ENCODE measurements around the gene TNFRSF4. TPM values are rescaled to one million over a fixed set of nuclear protein-coding genes. Genes with fewer than 3 reads are reported as not detected.

The TNFRSF4 gene
- total RNA-seq, 1 donor from 2014 or later = 0.19 TPM

GRCh38 chr1:1244192-1244811, 30.3 kb upstream of the TNFRSF4 start:
- Mint-ChIP-seq H3K4me3 (ENCODE audit: unreplicated experiment) (no peak overlapping the region), H3K27me3 (ENCODE audit: unreplicated experiment) (no peaks in the 10 kb centered on the region), H3K36me3 (ENCODE audit: unreplicated experiment) (no peaks in the 10 kb centered on the region), H3K27ac (ENCODE audit: unreplicated experiment) (no peak overlapping the region), H3K9me3 (ENCODE audit: unreplicated experiment) (no peaks in the 10 kb centered on the region), H3K4me1 (ENCODE audit: unreplicated experiment) (peaks cover 8% of the 10 kb centered on the region)
- no peak for DNase-seq (ENCODE audit: extremely low spot score, unreplicated experiment)
- TF ChIP-seq, protein P1, sequence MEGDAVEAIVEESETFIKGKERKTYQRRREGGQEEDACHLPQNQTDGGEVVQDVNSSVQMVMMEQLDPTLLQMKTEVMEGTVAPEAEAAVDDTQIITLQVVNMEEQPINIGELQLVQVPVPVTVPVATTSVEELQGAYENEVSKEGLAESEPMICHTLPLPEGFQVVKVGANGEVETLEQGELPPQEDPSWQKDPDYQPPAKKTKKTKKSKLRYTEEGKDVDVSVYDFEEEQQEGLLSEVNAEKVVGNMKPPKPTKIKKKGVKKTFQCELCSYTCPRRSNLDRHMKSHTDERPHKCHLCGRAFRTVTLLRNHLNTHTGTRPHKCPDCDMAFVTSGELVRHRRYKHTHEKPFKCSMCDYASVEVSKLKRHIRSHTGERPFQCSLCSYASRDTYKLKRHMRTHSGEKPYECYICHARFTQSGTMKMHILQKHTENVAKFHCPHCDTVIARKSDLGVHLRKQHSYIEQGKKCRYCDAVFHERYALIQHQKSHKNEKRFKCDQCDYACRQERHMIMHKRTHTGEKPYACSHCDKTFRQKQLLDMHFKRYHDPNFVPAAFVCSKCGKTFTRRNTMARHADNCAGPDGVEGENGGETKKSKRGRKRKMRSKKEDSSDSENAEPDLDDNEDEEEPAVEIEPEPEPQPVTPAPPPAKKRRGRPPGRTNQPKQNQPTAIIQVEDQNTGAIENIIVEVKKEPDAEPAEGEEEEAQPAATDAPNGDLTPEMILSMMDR (IDR thresholded peaks at IDR 0.05) = no peak

- no peaks in the 10 kb centered on the region for H3K36me3 Mint-ChIP-seq (ENCODE audit: unreplicated experiment)
- H3K27ac Mint-ChIP-seq (ENCODE audit: unreplicated experiment) = no peak overlapping the region
Measured at GRCh38 chr1:1243807-1244191, 29.8 kb upstream of the TNFRSF4 start.

DNA sequence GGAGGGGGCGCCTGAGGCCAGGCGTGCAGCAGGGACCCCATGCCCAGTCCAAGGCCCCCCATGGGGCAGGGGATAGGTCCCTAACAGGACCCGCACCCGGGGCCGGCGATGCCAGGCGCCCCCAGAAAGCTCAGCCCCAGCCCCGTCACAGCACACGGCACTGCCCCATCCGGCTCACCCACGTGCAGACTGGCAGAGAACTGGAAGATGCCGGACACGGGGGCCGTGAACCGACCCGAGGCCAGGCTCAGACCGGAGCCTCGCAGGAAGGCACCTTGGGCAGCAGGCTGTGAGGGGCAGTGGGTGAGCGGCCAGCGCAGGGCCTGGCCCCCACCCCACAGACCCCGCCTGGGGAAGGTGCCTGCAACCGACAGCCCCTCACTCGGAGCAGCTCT, 29.3 kb upstream of the TNFRSF4 start:
- Mint-ChIP-seq H3K27me3 (ENCODE audit: unreplicated experiment) (no peaks in the 10 kb centered on the region), H3K27ac (ENCODE audit: unreplicated experiment) (no peak overlapping the region), H3K4me3 (ENCODE audit: unreplicated experiment) (no peak overlapping the region), H3K36me3 (ENCODE audit: unreplicated experiment) (no peaks in the 10 kb centered on the region), H3K9me3 (ENCODE audit: unreplicated experiment) (no peaks in the 10 kb centered on the region), H3K4me1 (ENCODE audit: unreplicated experiment) (peaks cover 12% of the 10 kb centered on the region)
- DNase-seq (ENCODE audit: extremely low spot score, unreplicated experiment) = no peak
- TF ChIP-seq, protein P1 (IDR thresholded peaks at IDR 0.05) = no peak

More at GRCh38 chr1:1243807-1244191, 29.8 kb upstream of the TNFRSF4 start:
- Mint-ChIP-seq H3K9me3 (ENCODE audit: unreplicated experiment) (no peaks in the 10 kb centered on the region), H3K4me1 (ENCODE audit: unreplicated experiment) (peaks cover 11% of the 10 kb centered on the region), H3K27me3 (ENCODE audit: unreplicated experiment) (no peaks in the 10 kb centered on the region), H3K4me3 (ENCODE audit: unreplicated experiment) (no peak overlapping the region)
- DNase-seq (ENCODE audit: extremely low spot score, unreplicated experiment) = no peak
- TF ChIP-seq, protein P1 (IDR thresholded peaks at IDR 0.05) = no peak

- H3K36me3 Mint-ChIP-seq (ENCODE audit: unreplicated experiment) = no peaks in the 10 kb centered on the region
Measured at GRCh38 chr1:1242461-1243265, 28.7 kb upstream of the TNFRSF4 start.

More at GRCh38 chr1:1242461-1243265, 28.7 kb upstream of the TNFRSF4 start:
- Mint-ChIP-seq H3K4me3 (ENCODE audit: unreplicated experiment) (no peak overlapping the region), H3K9me3 (ENCODE audit: unreplicated experiment) (no peaks in the 10 kb centered on the region), H3K27me3 (ENCODE audit: unreplicated experiment) (no peaks in the 10 kb centered on the region), H3K4me1 (ENCODE audit: unreplicated experiment) (peaks cover 14% of the 10 kb centered on the region), H3K27ac (ENCODE audit: unreplicated experiment) (no peak overlapping the region)
- TF ChIP-seq, protein P1 (IDR thresholded peaks at IDR 0.05) = no peak
- DNase-seq (ENCODE audit: extremely low spot score, unreplicated experiment) = no peak

Data from osteocyte (in vitro differentiated cells).